GM21717 (cell line): ENCODE results near the gene CPT2.

Source experiments
- ATAC-seq: cut with Tn5 transposase; IDR thresholded peaks from one replicate; pipeline ENCODE4 v1.9.1; 2021; ENCODE audit warnings: mild to moderate bottlenecking, moderate library complexity; ENCODE audit not compliant: unreplicated experiment

CPT2 gene

GRCh38 chr1:53214376-53214940 is 17.8 kb downstream of the CPT2 start:
- ATAC-seq: no peak

- ATAC-seq: no peak
Observed at GRCh38 chr1:53218201-53218600, 21.6 kb downstream of the CPT2 start.

GRCh38 chr1:53219711-53220110 is 23.1 kb downstream of the CPT2 start:
- no peak for ATAC-seq

GRCh38 chr1:53220171-53220961 is 23.7 kb downstream of the CPT2 start, which contains the start of gene CZIB:
Gene CZIB, minus strand, starts transcription at chr1:53220634. Its CDS starts 59 bp downstream, at chr1:53220575.
- peak; percentile 90 for ATAC-seq

- no peak for ATAC-seq
Observed at GRCh38 chr1:53220962-53221286, 24.3 kb downstream of the CPT2 start.

- no peak for ATAC-seq
Observed at GRCh38 chr1:53237638-53238037, 41.0 kb downstream of the CPT2 start.

GRCh38 chr1:53238197-53239155 is 41.9 kb downstream of the CPT2 start, which contains the start of gene MAGOH:
Gene MAGOH, minus strand, starts transcription at chr1:53238518. Its CDS starts 70 bp downstream, at chr1:53238448.
- ATAC-seq: peak; percentile 95

- no peak for ATAC-seq
Observed at GRCh38 chr1:53241828-53242227, 45.2 kb downstream of the CPT2 start.

- ATAC-seq: no peak
Observed at GRCh38 chr1:53242381-53242780, 45.8 kb downstream of the CPT2 start.

- ATAC-seq: no peak
Observed at GRCh38 chr1:53244141-53244540, 47.5 kb downstream of the CPT2 start.

GRCh38 chr1:53246261-53247134 is 49.9 kb downstream of the CPT2 start:
- ATAC-seq: no peak

- no peak for ATAC-seq
Observed at GRCh38 chr1:53249706-53250105, 53.1 kb downstream of the CPT2 start.

GRCh38 chr1:53250325-53250724 is 53.7 kb downstream of the CPT2 start:
- ATAC-seq: no peak

- no peak for ATAC-seq
Observed at GRCh38 chr1:53254011-53254640, 57.5 kb downstream of the CPT2 start.

GRCh38 chr1:53255031-53255430 is 58.4 kb downstream of the CPT2 start:
- no peak for ATAC-seq

- no peak for ATAC-seq
Observed at GRCh38 chr1:53256511-53257453, 60.2 kb downstream of the CPT2 start.

- ATAC-seq: no peak
Observed at GRCh38 chr1:53257454-53258081, 60.9 kb downstream of the CPT2 start.

- ATAC-seq: no peak
Observed at GRCh38 chr1:53258216-53258615, 61.6 kb downstream of the CPT2 start.
